DOHH2 (cell line): ENCODE data around the gene DOCK9.

ENCODE experiments used
- H3F3A ChIP-seq: fragments of 200-600 bp; sonication (generic), shearing (Covaris generic); 2 replicates; pipeline ENCODE4 v1.6.0; 2016; ENCODE audit warnings: antibody characterized with exemption, mild to moderate bottlenecking; ENCODE audit not compliant: control insufficient read depth, insufficient read depth
- H3K27ac ChIP-seq: fragments of 200-600 bp; sonication (generic); 2 replicates; pipeline ENCODE4 v1.5.1; 2014; ENCODE audit warnings: low read depth, mild to moderate bottlenecking, low read length, moderate library complexity
- H3K27me3 ChIP-seq: fragments of 200-600 bp; sonication (generic); 2 replicates; pipeline ENCODE4 v1.6.1; 2014; ENCODE audit warnings: mild to moderate bottlenecking, low read length, mixed read lengths; ENCODE audit not compliant: control insufficient read depth
- H3K36me3 ChIP-seq: fragments of 200-600 bp; sonication (generic); 2 replicates; pipeline ENCODE4 v1.6.1; 2014; ENCODE audit warnings: mild to moderate bottlenecking, low read length, moderate library complexity, mixed read lengths; ENCODE audit not compliant: control insufficient read depth
- H3K4me1 ChIP-seq: fragments of 200-600 bp; sonication (generic); 2 replicates; pipeline ENCODE4 v1.6.1; 2014; ENCODE audit warnings: mild to moderate bottlenecking, low read length, mixed read lengths; ENCODE audit not compliant: control insufficient read depth
- H3K4me2 ChIP-seq: fragments of 200-600 bp; sonication (generic); 2 replicates; pipeline ENCODE4 v1.6.0; 2014; ENCODE audit warnings: mild to moderate bottlenecking, low read length, moderate library complexity
- H3K4me3 ChIP-seq: fragments of 200-600 bp; sonication (generic); 2 replicates; pipeline ENCODE4 v1.5.1; 2014; ENCODE audit warnings: mild to moderate bottlenecking, low read length, mixed read lengths
- H3K79me2 ChIP-seq: fragments of 200-600 bp; sonication (generic); 2 replicates; pipeline ENCODE4 v1.6.1; 2014; ENCODE audit warnings: mild to moderate bottlenecking, low read length, mixed read lengths; ENCODE audit not compliant: control insufficient read depth
- H3K9me2 ChIP-seq: fragments of 200-600 bp; sonication (generic); replicated peaks from 2 replicates; pipeline ENCODE4 v1.6.1; 2014; ENCODE audit warnings: mild to moderate bottlenecking, low read length, mixed read lengths; ENCODE audit not compliant: control insufficient read depth
- H3K9me3 ChIP-seq: fragments of 200-600 bp; sonication (generic); 2 replicates; pipeline ENCODE4 v1.6.1; 2014; ENCODE audit warnings: antibody characterized with exemption, low read length, mixed read lengths; ENCODE audit not compliant: control insufficient read depth, insufficient read depth
- H4K20me1 ChIP-seq: fragments of 200-600 bp; sonication (generic); 2 replicates; pipeline ENCODE4 v1.6.0; 2014; ENCODE audit warnings: low read depth, mild to moderate bottlenecking, antibody characterized with exemption, low read length, moderate library complexity; ENCODE audit not compliant: control insufficient read depth, insufficient read depth
- EZH2phosphoT487 ChIP-seq: fragments of 200-600 bp; sonication (generic); IDR thresholded peaks from 2 replicates; pipeline ENCODE4 v1.6.1; 2017; ENCODE audit warnings: borderline replicate concordance, mild to moderate bottlenecking, antibody characterized with exemption, low read length, moderate library complexity, mixed read lengths
- TF ChIP-seq, protein P1 (sequence below): fragments of 200-600 bp; sonication (generic); IDR thresholded peaks from one replicate; pipeline ENCODE4 v1.5.1; 2014; ENCODE audit warnings: antibody characterized with exemption, mild to moderate bottlenecking, low read depth, low read length; ENCODE audit not compliant: poor library complexity, severe bottlenecking

Gene DOCK9

DNA sequence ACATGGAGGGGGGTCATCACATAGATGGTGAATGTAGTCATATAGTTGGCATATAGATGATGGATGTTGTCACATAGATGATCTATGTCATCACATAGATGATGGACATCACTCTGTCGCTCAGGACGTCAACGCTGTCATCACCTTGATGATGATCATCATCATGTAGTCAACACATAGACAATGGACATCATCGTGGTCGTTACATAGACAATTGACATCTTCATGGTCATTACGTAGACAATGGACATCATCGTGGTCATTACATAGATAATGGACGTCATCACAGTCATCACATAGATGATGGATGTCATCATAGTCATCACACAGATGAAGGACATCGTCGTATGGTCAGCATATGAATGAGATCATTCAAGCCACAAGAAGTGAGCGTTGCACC, 196.8 kb downstream of the DOCK9 start:
- Histone ChIP-seq H3K27ac (no peak overlapping the region), H3K4me1 (no peaks in the 10 kb centered on the region), H3K9me2 (no peaks in the 10 kb centered on the region), H3K4me3 (no peak overlapping the region), H3F3A (no peaks in the 10 kb centered on the region), H3K9me3 (no peaks in the 10 kb centered on the region), H4K20me1 (no peaks in the 10 kb centered on the region), H3K4me2 (no peak overlapping the region), H3K36me3 (no peaks in the 10 kb centered on the region), H3K27me3 (no peaks in the 10 kb centered on the region), H3K79me2 (no peaks in the 10 kb centered on the region)
- TF ChIP-seq, protein P1, sequence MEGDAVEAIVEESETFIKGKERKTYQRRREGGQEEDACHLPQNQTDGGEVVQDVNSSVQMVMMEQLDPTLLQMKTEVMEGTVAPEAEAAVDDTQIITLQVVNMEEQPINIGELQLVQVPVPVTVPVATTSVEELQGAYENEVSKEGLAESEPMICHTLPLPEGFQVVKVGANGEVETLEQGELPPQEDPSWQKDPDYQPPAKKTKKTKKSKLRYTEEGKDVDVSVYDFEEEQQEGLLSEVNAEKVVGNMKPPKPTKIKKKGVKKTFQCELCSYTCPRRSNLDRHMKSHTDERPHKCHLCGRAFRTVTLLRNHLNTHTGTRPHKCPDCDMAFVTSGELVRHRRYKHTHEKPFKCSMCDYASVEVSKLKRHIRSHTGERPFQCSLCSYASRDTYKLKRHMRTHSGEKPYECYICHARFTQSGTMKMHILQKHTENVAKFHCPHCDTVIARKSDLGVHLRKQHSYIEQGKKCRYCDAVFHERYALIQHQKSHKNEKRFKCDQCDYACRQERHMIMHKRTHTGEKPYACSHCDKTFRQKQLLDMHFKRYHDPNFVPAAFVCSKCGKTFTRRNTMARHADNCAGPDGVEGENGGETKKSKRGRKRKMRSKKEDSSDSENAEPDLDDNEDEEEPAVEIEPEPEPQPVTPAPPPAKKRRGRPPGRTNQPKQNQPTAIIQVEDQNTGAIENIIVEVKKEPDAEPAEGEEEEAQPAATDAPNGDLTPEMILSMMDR, result no peak
- no peak for TF ChIP-seq EZH2phosphoT487

DNA sequence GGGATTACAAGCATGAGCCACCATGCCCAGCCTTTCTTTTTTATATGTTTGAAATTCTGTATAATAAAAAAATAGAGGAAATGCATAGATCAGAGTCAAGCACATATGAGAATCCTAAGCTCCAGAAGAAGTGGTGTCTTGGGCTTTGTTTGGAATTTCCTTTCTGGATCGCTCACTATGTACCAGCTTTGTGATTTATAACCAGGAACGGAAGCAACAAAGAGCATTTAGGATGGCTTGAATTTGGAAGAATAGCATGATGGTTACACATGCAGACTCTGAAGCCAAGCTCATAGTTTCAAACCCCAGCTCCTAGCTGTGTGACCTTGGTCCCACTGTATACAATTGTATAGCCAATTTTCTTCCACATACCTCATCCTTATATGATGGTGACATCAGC, 197.4 kb downstream of the DOCK9 start:
- H3K4me2 ChIP-seq, result no peak overlapping the region
- no peak for TF ChIP-seq EZH2phosphoT487
- TF ChIP-seq, protein P1, result no peak

DNA sequence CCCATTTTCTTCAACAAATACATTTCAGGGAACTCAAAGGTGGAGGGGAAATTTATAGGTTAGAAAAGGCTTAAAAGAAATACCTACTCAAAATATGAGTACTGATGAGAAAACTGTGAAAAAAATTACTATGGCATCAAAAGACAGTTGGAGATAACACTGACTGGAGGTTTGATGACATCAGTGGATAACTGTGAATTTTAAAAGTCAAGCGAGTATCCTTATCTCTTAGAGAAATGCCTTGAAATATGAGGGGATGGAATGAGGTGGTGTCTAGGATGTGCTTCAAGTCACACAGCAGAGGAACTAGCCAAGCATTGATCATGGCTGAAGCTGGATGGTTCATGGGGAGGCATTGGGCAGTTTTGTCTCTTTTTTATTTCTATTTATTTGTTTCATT, 198.2 kb downstream of the DOCK9 start:
- Histone ChIP-seq H3K9me3 (no peaks in the 10 kb centered on the region), H3K9me2 (no peaks in the 10 kb centered on the region), H3K79me2 (no peaks in the 10 kb centered on the region), H4K20me1 (no peaks in the 10 kb centered on the region), H3K4me2 (no peak overlapping the region), H3F3A (no peaks in the 10 kb centered on the region), H3K4me3 (no peak overlapping the region), H3K36me3 (no peaks in the 10 kb centered on the region), H3K4me1 (no peaks in the 10 kb centered on the region), H3K27ac (no peak overlapping the region), H3K27me3 (no peaks in the 10 kb centered on the region)
- TF ChIP-seq, protein P1, result no peak
- TF ChIP-seq EZH2phosphoT487, result no peak

More for the DNA sequence above, 197.4 kb downstream of the DOCK9 start:
- Histone ChIP-seq H3K9me2 (no peaks in the 10 kb centered on the region), H3K9me3 (no peaks in the 10 kb centered on the region), H3F3A (no peaks in the 10 kb centered on the region), H3K27me3 (no peaks in the 10 kb centered on the region), H3K27ac (no peak overlapping the region), H4K20me1 (no peaks in the 10 kb centered on the region), H3K4me1 (no peaks in the 10 kb centered on the region), H3K4me3 (no peak overlapping the region), H3K79me2 (no peaks in the 10 kb centered on the region), H3K36me3 (no peaks in the 10 kb centered on the region)

DNA sequence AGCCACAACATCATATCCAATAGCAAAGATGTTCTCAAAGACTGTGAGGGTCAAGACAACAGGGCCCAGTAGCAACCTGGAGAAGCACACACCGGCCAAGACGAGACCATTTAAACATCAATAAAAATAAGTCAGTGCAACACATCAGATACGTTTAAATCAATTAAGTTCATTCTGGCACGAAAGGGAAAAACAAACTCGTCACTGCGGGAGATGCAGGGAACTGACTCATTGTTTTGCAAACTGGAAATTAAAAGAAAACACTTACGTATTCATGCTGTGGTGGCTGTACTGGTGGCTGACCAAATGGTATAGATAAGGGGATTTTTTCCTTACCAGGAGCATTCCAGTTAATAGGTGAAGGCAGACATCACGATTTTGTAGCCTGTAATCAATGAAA, 199.1 kb downstream of the DOCK9 start:
- Histone ChIP-seq H3K27me3 (no peaks in the 10 kb centered on the region), H3F3A (no peaks in the 10 kb centered on the region), H3K9me3 (no peaks in the 10 kb centered on the region), H3K79me2 (no peaks in the 10 kb centered on the region), H3K27ac (no peak overlapping the region), H3K36me3 (no peaks in the 10 kb centered on the region), H3K4me2 (no peak overlapping the region), H3K4me1 (no peaks in the 10 kb centered on the region), H4K20me1 (no peaks in the 10 kb centered on the region), H3K4me3 (no peak overlapping the region), H3K9me2 (no peaks in the 10 kb centered on the region)
- no peak for TF ChIP-seq EZH2phosphoT487
- TF ChIP-seq, protein P1, result no peak
